DND-41 (cell line): Measurements from ENCODE around the gene APCDD1L.

ENCODE experiments used
- ATAC-seq: fragments of 200-7000 bp; cut with Tn5 transposase; 3 replicates; pipeline ENCODE4 v1.9.1; 2021; ENCODE audit warnings: low read depth; ENCODE audit not compliant: insufficient read depth
- DNase-seq: peaks from one replicate; pipeline ENCODE4 v3.0.0-alpha.2; 2020
- H2AFZ ChIP-seq: 2 replicates; pipeline ENCODE4 v1.6.0; 2012; ENCODE audit warnings: low read depth, low read length
- H3K27ac ChIP-seq: 2 replicates; pipeline ENCODE4 v1.5.1; 2012; ENCODE audit warnings: low read length, inconsistent platforms
- H3K27me3 ChIP-seq: fragments of 200-600 bp; sonication (generic); 2 replicates; pipeline ENCODE4 v1.6.0; 2012; ENCODE audit warnings: low read length, mild to moderate bottlenecking, inconsistent platforms; ENCODE audit not compliant: insufficient read depth, poor library complexity
- H3K36me3 ChIP-seq: 2 replicates; pipeline ENCODE4 v1.5.1; 2012; ENCODE audit warnings: low read length, inconsistent platforms; ENCODE audit not compliant: insufficient read depth
- H3K4me1 ChIP-seq: 2 replicates; pipeline ENCODE4 v1.5.1; 2012; ENCODE audit warnings: mild to moderate bottlenecking, low read length; ENCODE audit not compliant: insufficient read depth
- H3K4me2 ChIP-seq: 2 replicates; pipeline ENCODE4 v1.6.0; 2012; ENCODE audit warnings: mild to moderate bottlenecking, moderate library complexity, low read length, inconsistent platforms; ENCODE audit not compliant: insufficient read depth
- H3K4me3 ChIP-seq, 2 experiments: fragments of 200-600 bp in 1 of 2; shearing (Covaris generic) in 1 of 2; 2 replicates each; pipeline ENCODE4 v1.5.1; 2012 to 2016; ENCODE audit warnings: inconsistent platforms in 2 of 2, low read length in 2 of 2, mild to moderate bottlenecking in 2 of 2, low read depth in 1 of 2, moderate library complexity in 1 of 2
- H3K79me2 ChIP-seq: 2 replicates; pipeline ENCODE4 v1.6.0; 2012; ENCODE audit warnings: low read length, inconsistent platforms; ENCODE audit not compliant: insufficient read depth
- H3K9ac ChIP-seq: 2 replicates; pipeline ENCODE4 v1.6.0; 2012; ENCODE audit warnings: low read depth, mild to moderate bottlenecking, inconsistent platforms, low read length, moderate library complexity
- H3K9me3 ChIP-seq: 2 replicates; pipeline ENCODE4 v1.5.1; 2012; ENCODE audit warnings: low read length, moderate library complexity, mild to moderate bottlenecking, inconsistent platforms; ENCODE audit not compliant: insufficient read depth, severe bottlenecking
- H4K20me1 ChIP-seq: 2 replicates; pipeline ENCODE4 v1.6.0; 2012; ENCODE audit warnings: low read length; ENCODE audit not compliant: insufficient read depth
- EZH2 ChIP-seq: IDR thresholded peaks from 3 replicates; pipeline ENCODE4 v1.6.1; 2012; ENCODE audit warnings: borderline replicate concordance, low read depth, mild to moderate bottlenecking, moderate library complexity, low read length, inconsistent platforms; ENCODE audit not compliant: severe bottlenecking
- TF ChIP-seq, protein P1 (sequence below): IDR thresholded peaks from 2 replicates; pipeline ENCODE4 v1.5.1; 2012; ENCODE audit warnings: borderline replicate concordance, low read length, moderate library complexity, mild to moderate bottlenecking; ENCODE audit not compliant: poor library complexity, severe bottlenecking; ENCODE audit errors: extremely low read depth

Gene APCDD1L

DNA sequence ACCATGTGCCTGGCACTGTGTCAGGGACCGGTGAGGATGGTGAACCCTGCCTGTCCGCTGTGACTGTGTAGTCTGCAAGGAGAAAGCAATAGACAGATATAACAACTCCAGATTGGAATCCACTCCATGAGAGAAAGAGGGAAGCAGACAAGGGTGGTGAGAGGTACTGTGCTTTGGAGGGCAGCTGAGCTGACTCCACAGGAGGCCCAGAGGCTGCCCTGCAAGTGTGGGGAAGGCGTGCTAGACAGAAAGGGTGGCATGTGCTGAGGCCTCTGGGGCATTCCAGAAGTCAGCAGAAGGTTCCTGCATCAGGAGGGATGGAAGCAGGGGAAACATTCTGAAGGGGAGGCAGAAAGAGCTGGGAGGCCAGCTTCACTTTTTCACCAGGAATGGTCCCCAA lies 39.3 kb upstream of the APCDD1L start:
- TF ChIP-seq EZH2 = no peak
- TF ChIP-seq, protein P1, sequence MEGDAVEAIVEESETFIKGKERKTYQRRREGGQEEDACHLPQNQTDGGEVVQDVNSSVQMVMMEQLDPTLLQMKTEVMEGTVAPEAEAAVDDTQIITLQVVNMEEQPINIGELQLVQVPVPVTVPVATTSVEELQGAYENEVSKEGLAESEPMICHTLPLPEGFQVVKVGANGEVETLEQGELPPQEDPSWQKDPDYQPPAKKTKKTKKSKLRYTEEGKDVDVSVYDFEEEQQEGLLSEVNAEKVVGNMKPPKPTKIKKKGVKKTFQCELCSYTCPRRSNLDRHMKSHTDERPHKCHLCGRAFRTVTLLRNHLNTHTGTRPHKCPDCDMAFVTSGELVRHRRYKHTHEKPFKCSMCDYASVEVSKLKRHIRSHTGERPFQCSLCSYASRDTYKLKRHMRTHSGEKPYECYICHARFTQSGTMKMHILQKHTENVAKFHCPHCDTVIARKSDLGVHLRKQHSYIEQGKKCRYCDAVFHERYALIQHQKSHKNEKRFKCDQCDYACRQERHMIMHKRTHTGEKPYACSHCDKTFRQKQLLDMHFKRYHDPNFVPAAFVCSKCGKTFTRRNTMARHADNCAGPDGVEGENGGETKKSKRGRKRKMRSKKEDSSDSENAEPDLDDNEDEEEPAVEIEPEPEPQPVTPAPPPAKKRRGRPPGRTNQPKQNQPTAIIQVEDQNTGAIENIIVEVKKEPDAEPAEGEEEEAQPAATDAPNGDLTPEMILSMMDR = no peak
- H3K4me3 ChIP-seq = no peak overlapping the region
- H3K27ac ChIP-seq = no peak overlapping the region
- no peaks in the 10 kb centered on the region for H3K9me3 ChIP-seq
- no peaks in the 10 kb centered on the region for H3K4me1 ChIP-seq
- H3K9ac ChIP-seq = no peak overlapping the region
- H4K20me1 ChIP-seq = peaks cover 3% of the 10 kb centered on the region; the same call in 1 of the 2 replicates
- H2AFZ ChIP-seq = no peak overlapping the region
- peaks cover 5% of the 10 kb centered on the region for H3K27me3 ChIP-seq
- H3K36me3 ChIP-seq = no peaks in the 10 kb centered on the region
- ATAC-seq = no peak
- H3K79me2 ChIP-seq = no peaks in the 10 kb centered on the region
- DNase-seq = no peak
- H3K4me2 ChIP-seq = no peak overlapping the region

DNA sequence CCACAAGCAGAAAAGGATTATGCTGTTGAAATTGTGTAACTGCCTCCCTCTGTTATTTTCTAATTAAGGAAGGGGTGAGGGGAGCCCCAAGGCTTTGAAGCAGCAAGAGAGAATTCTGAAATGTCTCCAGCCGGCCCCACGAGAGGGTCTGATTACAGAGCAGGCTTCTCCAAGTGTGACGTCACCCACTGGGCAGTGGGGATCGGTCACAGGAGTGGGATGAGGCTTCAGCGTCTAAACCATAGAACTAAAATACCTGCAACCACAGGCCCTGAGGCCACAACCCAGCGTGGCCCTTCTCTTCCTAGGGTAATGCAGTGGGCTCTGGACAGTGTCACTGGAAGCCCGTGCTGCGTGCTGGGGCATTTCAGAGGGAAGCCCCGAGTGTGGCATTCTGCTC lies 38.6 kb upstream of the APCDD1L start:
- H3K4me2 ChIP-seq = no peak overlapping the region
- TF ChIP-seq, protein P1 = no peak
- no peak for TF ChIP-seq EZH2
- H3K27ac ChIP-seq = no peak overlapping the region
- H3K36me3 ChIP-seq = no peaks in the 10 kb centered on the region
- H3K27me3 ChIP-seq = peaks cover 5% of the 10 kb centered on the region
- ATAC-seq = no peak
- H3K4me1 ChIP-seq = no peaks in the 10 kb centered on the region
- H3K4me3 ChIP-seq = no peak overlapping the region
- no peak for DNase-seq
- H3K79me2 ChIP-seq = no peaks in the 10 kb centered on the region
- no peak overlapping the region for H2AFZ ChIP-seq
- H3K9ac ChIP-seq = no peak overlapping the region
- peaks cover 3% of the 10 kb centered on the region; the same call in 1 of the 2 replicates for H4K20me1 ChIP-seq
- H3K9me3 ChIP-seq = no peaks in the 10 kb centered on the region

DNA sequence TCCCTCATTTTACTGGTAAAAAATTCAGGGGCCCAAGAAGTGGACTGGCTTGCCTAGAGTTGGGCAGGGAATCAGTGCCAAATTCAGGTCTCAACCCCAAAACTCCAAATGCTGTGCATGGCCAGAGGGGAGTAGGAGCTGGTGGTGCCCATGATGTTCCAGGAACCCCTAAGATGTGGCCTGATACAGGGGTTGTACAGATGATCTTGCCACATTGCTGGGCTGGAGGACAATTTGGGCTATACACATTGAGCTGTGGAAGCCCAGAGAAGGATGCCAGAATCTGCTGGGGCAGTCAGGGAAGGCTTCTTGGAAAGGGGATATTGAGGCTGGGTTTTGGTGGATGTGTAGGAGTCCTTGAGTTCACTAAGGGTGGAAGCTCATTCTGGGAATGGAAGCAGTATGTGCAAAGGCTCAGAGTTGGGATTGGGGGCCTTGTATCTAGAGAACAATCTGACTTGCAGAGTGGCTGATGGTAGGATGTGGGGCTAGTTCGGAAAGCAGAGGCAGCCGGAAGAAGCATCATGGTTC lies 38.0 kb upstream of the APCDD1L start:
- H3K27me3 ChIP-seq = peaks cover 5% of the 10 kb centered on the region

More for the DNA sequence above, 38.0 kb upstream of the APCDD1L start:
- Histone ChIP-seq H3K9ac (no peak overlapping the region), H3K4me1 (no peaks in the 10 kb centered on the region), H3K36me3 (no peaks in the 10 kb centered on the region), H2AFZ (no peak overlapping the region), H4K20me1 (peaks cover 3% of the 10 kb centered on the region; the same call in 1 of the 2 replicates), H3K4me3 (no peak overlapping the region), H3K9me3 (no peaks in the 10 kb centered on the region), H3K4me2 (no peak overlapping the region), H3K79me2 (no peaks in the 10 kb centered on the region), H3K27ac (no peak overlapping the region)
- DNase-seq (no peak), ATAC-seq (no peak)
- TF ChIP-seq, protein P1 = no peak
- TF ChIP-seq EZH2 = no peak
